Epithelial cell of esophagus (primary cell): ENCODE results near the gene HDHD5.
A peak's percentile ranks its signal among the peaks of the same experiment; 100 is the strongest.

Experiments used
- DNase-seq: peaks from one replicate; pipeline ENCODE4 v3.0.0; 2010; ENCODE audit warnings: low read depth
- H3K4me3 ChIP-seq: 2 replicates; pipeline ENCODE4 v1.5.1; 2011; ENCODE audit warnings: mild to moderate bottlenecking, low read length, control low read depth
- CTCF ChIP-seq: IDR thresholded peaks from 2 replicates; pipeline ENCODE4 v1.5.1; 2011; ENCODE audit warnings: low read depth, mild to moderate bottlenecking, low read length, control low read depth, inconsistent platforms; ENCODE audit not compliant: insufficient read depth; ENCODE audit errors: missing control alignments

The HDHD5 gene

GRCh38 chr22:17143101-17143500, 16.0 kb downstream of the HDHD5 start:
- H3K4me3 ChIP-seq: no peak overlapping the region
- TF ChIP-seq CTCF: no peak
- no peak for DNase-seq

- no peak overlapping the region for H3K4me3 ChIP-seq
- no peak for TF ChIP-seq CTCF
- DNase-seq: no peak
Measured at GRCh38 chr22:17140826-17141766, 18.0 kb downstream of the HDHD5 start.

- no peak for TF ChIP-seq CTCF
- H3K4me3 ChIP-seq: no peak overlapping the region
- DNase-seq: no peak
Measured at GRCh38 chr22:17140022-17140421, 19.1 kb downstream of the HDHD5 start.

GRCh38 chr22:17138513-17138912, 20.6 kb downstream of the HDHD5 start:
- no peak overlapping the region for H3K4me3 ChIP-seq
- TF ChIP-seq CTCF: no peak
- DNase-seq: no peak

GRCh38 chr22:17137861-17138425, 21.1 kb downstream of the HDHD5 start:
- no peak for TF ChIP-seq CTCF
- no peak overlapping the region for H3K4me3 ChIP-seq
- DNase-seq: no peak

- no peak for TF ChIP-seq CTCF
- no peak overlapping the region for H3K4me3 ChIP-seq
- DNase-seq: peak; percentile 28
Measured at GRCh38 chr22:17137170-17137569, 21.9 kb downstream of the HDHD5 start.
